HG03025 (cell line): ENCODE results near the gene ZNF519.

Experiments used
- ATAC-seq: cut with Tn5 transposase; IDR thresholded peaks from one replicate; pipeline ENCODE4 v1.9.1; 2021; ENCODE audit warnings: mild to moderate bottlenecking, moderate library complexity; ENCODE audit not compliant: unreplicated experiment, low FRiP score

Gene ZNF519

GRCh38 chr18:14100503-14101286, 31.5 kb downstream of the ZNF519 start:
- no peak for ATAC-seq

GRCh38 chr18:14098428-14098827, 33.8 kb downstream of the ZNF519 start:
- ATAC-seq: no peak

GRCh38 chr18:14097761-14098160, 34.5 kb downstream of the ZNF519 start:
- no peak for ATAC-seq

GRCh38 chr18:14093307-14093915, 38.8 kb downstream of the ZNF519 start:
- no peak for ATAC-seq

GRCh38 chr18:14092625-14093306, 39.5 kb downstream of the ZNF519 start:
- no peak for ATAC-seq

- ATAC-seq: no peak
Measured at GRCh38 chr18:14089781-14090180, 42.5 kb downstream of the ZNF519 start.

GRCh38 chr18:14089191-14089590, 43.0 kb downstream of the ZNF519 start:
- no peak for ATAC-seq

- no peak for ATAC-seq
Measured at GRCh38 chr18:14086458-14087231, 45.6 kb downstream of the ZNF519 start.

GRCh38 chr18:14085770-14086457, 46.3 kb downstream of the ZNF519 start:
- ATAC-seq: no peak

- ATAC-seq: no peak
Measured at GRCh38 chr18:14075196-14075595, 57.0 kb downstream of the ZNF519 start.

- no peak for ATAC-seq
Measured at GRCh38 chr18:14074187-14074586, 58.0 kb downstream of the ZNF519 start.

- ATAC-seq: no peak
Measured at GRCh38 chr18:14053661-14054060, 78.6 kb downstream of the ZNF519 start.
